Astrocyte (in vitro differentiated cells and primary cell): Measurements from ENCODE around the gene KIAA1671.

Experiments used
- EZH2 ChIP-seq: IDR thresholded peaks from 2 replicates; pipeline ENCODE4 v1.6.1; 2012; ENCODE audit warnings: mild to moderate bottlenecking, low read length, inconsistent platforms; ENCODE audit not compliant: insufficient read depth
- TF ChIP-seq, protein P1 (sequence below): IDR thresholded peaks from 2 replicates; pipeline ENCODE4 v1.5.1; 2011; ENCODE audit warnings: low read depth, mild to moderate bottlenecking, inconsistent platforms, low read length, moderate library complexity; ENCODE audit not compliant: insufficient read depth

GRCh38 chr22:25177226-25177625 is 224.7 kb downstream of the KIAA1671 start:
- TF ChIP-seq, protein P1, sequence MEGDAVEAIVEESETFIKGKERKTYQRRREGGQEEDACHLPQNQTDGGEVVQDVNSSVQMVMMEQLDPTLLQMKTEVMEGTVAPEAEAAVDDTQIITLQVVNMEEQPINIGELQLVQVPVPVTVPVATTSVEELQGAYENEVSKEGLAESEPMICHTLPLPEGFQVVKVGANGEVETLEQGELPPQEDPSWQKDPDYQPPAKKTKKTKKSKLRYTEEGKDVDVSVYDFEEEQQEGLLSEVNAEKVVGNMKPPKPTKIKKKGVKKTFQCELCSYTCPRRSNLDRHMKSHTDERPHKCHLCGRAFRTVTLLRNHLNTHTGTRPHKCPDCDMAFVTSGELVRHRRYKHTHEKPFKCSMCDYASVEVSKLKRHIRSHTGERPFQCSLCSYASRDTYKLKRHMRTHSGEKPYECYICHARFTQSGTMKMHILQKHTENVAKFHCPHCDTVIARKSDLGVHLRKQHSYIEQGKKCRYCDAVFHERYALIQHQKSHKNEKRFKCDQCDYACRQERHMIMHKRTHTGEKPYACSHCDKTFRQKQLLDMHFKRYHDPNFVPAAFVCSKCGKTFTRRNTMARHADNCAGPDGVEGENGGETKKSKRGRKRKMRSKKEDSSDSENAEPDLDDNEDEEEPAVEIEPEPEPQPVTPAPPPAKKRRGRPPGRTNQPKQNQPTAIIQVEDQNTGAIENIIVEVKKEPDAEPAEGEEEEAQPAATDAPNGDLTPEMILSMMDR, result no peak
- TF ChIP-seq EZH2, result no peak
